GM23338 (cell line): Measurements from ENCODE around the gene HCN2.

Experiments used
- CTCF ChIP-seq, 2 experiments: fragments of 200-600 bp in 1 of 2; sonication (generic) in 1 of 2; conservative IDR thresholded peaks; 2 replicates each; pipeline versions ENCODE4 v1.5.1 to v1.6.1; 2016 to 2017; ENCODE audit warnings: antibody characterized with exemption in 2 of 2, low read depth in 2 of 2, mild to moderate bottlenecking in 2 of 2, moderate library complexity in 1 of 2
- EZH2 ChIP-seq: fragments of 200-600 bp; sonication (generic); IDR thresholded peaks from one replicate; pipeline ENCODE4 v1.8.0; 2017; ENCODE audit warnings: antibody characterized with exemption, mild to moderate bottlenecking, low read depth; ENCODE audit not compliant: unreplicated experiment
- ZNF331 ChIP-seq: fragments of 250-450 bp; sonication (Bioruptor Pico); IDR thresholded peaks from 2 replicates; pipeline ENCODE4 v1.5.0; 2020; ENCODE audit warnings: low read depth, mild to moderate bottlenecking, moderate library complexity
- TF ChIP-seq, protein P1 (sequence below): IDR thresholded peaks from one replicate; pipeline ENCODE4 v1.6.1; 2018; ENCODE audit warnings: antibody characterized with exemption; ENCODE audit not compliant: unreplicated experiment

DNA sequence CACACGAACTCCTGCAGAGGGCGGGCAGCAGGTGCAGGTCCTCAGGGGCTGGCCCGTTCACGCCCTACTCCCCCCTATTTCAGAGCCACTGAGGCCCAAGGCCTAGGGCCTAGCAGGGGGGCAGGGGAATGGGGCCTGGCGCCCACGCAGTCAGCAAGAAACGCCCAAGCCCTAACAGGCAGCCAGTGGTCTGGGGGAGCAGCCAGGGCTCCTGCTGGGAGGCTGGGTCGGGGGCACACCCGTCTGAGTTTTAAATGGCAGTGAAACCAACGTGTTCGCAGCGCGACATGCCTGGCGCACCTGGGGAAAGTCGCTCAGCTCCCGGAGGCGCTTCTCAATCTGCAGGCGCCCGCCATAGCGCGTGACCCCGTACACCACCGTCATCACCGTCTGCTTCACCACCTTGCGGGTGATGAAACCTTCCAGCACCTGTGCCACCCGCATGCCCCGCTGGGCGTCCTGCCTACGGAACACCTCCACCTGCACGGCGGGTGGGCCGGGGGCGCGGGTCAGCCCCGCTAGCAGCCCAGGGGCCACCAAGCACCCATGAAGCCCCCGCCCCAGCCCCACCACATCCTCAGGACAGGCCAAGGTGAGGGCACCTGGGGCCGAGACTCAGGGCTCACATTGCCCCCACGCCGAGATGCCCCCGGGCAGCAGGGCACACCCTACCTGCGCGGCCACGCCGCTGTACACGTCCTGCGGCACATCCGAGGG, 29.8 kb downstream of the HCN2 start:
- no peak for TF ChIP-seq CTCF (conservative IDR thresholded peaks at IDR 0.05; ENCODE audit: low read depth in 2 of 2)
- TF ChIP-seq, protein P1, sequence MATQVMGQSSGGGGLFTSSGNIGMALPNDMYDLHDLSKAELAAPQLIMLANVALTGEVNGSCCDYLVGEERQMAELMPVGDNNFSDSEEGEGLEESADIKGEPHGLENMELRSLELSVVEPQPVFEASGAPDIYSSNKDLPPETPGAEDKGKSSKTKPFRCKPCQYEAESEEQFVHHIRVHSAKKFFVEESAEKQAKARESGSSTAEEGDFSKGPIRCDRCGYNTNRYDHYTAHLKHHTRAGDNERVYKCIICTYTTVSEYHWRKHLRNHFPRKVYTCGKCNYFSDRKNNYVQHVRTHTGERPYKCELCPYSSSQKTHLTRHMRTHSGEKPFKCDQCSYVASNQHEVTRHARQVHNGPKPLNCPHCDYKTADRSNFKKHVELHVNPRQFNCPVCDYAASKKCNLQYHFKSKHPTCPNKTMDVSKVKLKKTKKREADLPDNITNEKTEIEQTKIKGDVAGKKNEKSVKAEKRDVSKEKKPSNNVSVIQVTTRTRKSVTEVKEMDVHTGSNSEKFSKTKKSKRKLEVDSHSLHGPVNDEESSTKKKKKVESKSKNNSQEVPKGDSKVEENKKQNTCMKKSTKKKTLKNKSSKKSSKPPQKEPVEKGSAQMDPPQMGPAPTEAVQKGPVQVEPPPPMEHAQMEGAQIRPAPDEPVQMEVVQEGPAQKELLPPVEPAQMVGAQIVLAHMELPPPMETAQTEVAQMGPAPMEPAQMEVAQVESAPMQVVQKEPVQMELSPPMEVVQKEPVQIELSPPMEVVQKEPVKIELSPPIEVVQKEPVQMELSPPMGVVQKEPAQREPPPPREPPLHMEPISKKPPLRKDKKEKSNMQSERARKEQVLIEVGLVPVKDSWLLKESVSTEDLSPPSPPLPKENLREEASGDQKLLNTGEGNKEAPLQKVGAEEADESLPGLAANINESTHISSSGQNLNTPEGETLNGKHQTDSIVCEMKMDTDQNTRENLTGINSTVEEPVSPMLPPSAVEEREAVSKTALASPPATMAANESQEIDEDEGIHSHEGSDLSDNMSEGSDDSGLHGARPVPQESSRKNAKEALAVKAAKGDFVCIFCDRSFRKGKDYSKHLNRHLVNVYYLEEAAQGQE: no peak
- no peak for TF ChIP-seq EZH2
- no peak for TF ChIP-seq ZNF331
